Immature natural killer cell (primary cell): ENCODE measurements around the gene TLK2. TPM values are rescaled to one million over a fixed set of nuclear protein-coding genes. Genes with fewer than 3 reads are reported as not detected.
"Not testable (repeated sequence)": the region's sequence is repeated elsewhere in the genome, so short reads cannot be mapped to it uniquely, and the experiment has no call there.

Source experiments
- DNase-seq, 3 donors: peaks; one replicate each; pipeline ENCODE4 v3.0.0; 2022; ENCODE audit warnings: mixed read lengths in 1 of 3
- H3K27ac Mint-ChIP-seq, 6 donors: one replicate each; pipeline ENCODE4 v1.8.0; 2020; ENCODE audit warnings: mixed read lengths in 6 of 6, mild to moderate bottlenecking in 5 of 6, inconsistent platforms in 4 of 6, moderate library complexity in 3 of 6
- H3K27me3 Mint-ChIP-seq, 3 donors: one replicate each; pipeline ENCODE4 v1.8.0; 2020 to 2021; ENCODE audit warnings: low read depth in 3 of 3, mild to moderate bottlenecking in 3 of 3, mixed read lengths in 3 of 3, moderate library complexity in 3 of 3, inconsistent platforms in 1 of 3
- H3K36me3 Mint-ChIP-seq, 3 donors: one replicate each; pipeline ENCODE4 v1.8.0; 2020; ENCODE audit warnings: mixed read lengths in 3 of 3, inconsistent platforms in 2 of 3, mild to moderate bottlenecking in 2 of 3
- H3K4me1 Mint-ChIP-seq, 2 donors: one replicate each; pipeline ENCODE4 v1.8.0; 2020; ENCODE audit warnings: inconsistent platforms in 2 of 2, mild to moderate bottlenecking in 2 of 2, mixed read lengths in 2 of 2, moderate library complexity in 1 of 2
- H3K4me3 Mint-ChIP-seq, 5 donors: one replicate each; pipeline ENCODE4 v1.8.0; 2020; ENCODE audit warnings: mild to moderate bottlenecking in 5 of 5, mixed read lengths in 5 of 5, inconsistent platforms in 3 of 5, moderate library complexity in 3 of 5
- H3K9me3 Mint-ChIP-seq, 6 donors: one replicate each; pipeline ENCODE4 v1.8.0; 2020; ENCODE audit warnings: mild to moderate bottlenecking in 6 of 6, mixed read lengths in 6 of 6, inconsistent platforms in 4 of 6, moderate library complexity in 3 of 6
- polyA plus RNA-seq, 3 donors: library from polyadenylated mRNA; unstranded; fragments of 300-500 nt; fragmentation: Illumina TruSeq; gene quantifications; one replicate each; pipeline ENCODE4 v1.2.3, GENCODE V29; 2021

The TLK2 gene
- polyA plus RNA-seq, 3 donors from 2014 or later: 6.4 to 19.7 (median 6.6) TPM

DNA sequence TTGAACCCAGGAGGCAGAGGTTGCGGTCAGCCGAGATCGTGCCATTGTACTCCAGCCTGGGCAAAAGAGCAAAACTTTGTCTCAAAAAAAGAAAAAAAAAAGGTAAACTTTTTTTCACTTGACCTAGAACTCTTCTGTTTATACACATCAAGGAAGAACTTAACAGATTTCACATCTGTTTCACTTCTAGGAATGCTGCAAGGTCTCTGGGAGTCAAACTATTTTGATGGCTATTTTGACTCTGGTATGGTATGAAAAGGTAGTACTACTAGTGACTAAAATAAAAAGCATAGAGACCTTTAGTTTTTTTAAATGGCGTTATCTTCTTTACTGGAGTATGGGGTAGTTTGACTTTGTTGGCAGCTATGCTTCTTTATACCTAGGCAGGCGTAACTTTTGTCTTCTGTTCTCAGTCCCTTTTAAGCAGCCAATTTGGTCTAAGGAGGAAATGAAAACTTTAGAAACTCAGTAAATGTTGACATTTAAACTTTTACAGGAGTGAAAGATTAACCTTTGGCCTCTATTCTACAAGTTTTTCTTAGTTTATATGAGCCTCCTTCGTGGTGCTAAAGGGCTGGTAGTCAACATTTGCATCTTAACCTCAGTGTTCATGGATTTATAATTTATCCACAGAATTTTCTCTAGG is 28.7 kb downstream of the TLK2 start:
- Mint-ChIP-seq H3K27ac (peak overlapping the region in 3 of 6 donors; percentile 4 to 62 (median 18)), H3K4me1 (peaks cover 47 to 71% of the 10 kb centered on the region in 2 donors)
- not testable (repeated sequence) for H3K9me3 Mint-ChIP-seq, H3K4me3 Mint-ChIP-seq, H3K36me3 Mint-ChIP-seq, H3K27me3 Mint-ChIP-seq, DNase-seq

DNA sequence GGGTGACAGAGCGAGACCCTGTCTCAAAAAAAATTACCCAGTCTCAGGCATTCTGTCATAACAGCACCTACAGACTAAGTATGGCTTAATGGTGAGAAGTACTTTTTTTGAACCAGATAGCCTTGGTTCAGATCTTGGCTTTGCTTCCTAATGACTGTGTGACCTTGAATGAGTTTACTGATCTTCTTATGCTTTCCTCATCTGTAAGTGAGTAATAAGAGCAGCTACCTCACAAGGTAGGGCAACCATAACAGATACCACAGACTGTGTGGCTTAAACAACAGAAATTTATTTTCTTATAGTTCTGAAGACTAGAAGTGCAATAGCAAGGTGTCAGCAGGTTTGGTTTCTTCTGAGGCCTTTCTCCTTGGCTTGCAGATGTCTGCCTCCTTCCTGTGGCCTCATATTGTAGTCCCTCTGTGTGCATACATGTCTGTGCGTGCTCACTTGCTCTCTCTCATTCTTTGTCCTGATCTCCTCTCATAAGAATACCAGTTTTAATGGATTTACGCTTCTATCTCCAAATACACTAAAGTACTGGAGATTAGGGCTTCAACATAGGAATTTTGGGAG is 31.7 kb downstream of the TLK2 start:
- DNase-seq, H3K4me3 Mint-ChIP-seq, H3K36me3 Mint-ChIP-seq, H3K9me3 Mint-ChIP-seq, H3K27me3 Mint-ChIP-seq: not testable (repeated sequence)
- Mint-ChIP-seq H3K4me1 (peaks cover 55 to 76% of the 10 kb centered on the region in 2 donors), H3K27ac (peak overlapping the region; percentile 17 to 83 (median 74))

GRCh38 chr17:62511014-62511413 is 32.4 kb downstream of the TLK2 start:
- Mint-ChIP-seq H3K4me1 (peaks cover 49 to 76% of the 10 kb centered on the region in 2 donors), H3K27ac (peak overlapping the region in 4 of 6 donors; percentile 13 to 62 (median 46)), H3K4me3 (peak overlapping the region in 1 of 5 donors; percentile 6)
- not testable (repeated sequence) for DNase-seq, H3K9me3 Mint-ChIP-seq, H3K27me3 Mint-ChIP-seq, H3K36me3 Mint-ChIP-seq

DNA sequence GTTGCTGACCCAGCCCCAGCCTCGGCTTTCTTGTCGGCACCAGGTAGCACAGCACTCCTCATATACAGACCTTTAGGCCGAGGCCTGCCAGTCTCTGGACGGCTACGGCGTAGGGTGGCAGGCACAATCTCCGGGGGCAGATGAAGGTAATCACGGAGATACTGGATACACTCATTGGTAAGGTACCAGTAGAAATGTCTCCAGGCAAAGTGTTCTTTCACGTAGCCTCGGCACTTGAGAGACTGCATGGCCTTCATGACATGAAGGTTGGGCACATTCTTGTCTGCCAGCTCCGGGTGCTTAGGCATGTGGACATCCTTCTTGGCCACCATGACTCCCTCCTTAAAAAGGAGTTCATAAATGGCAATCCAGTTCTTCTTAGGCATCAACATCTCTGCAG is 37.8 kb downstream of the TLK2 start:
- not testable (repeated sequence) for H3K27me3 Mint-ChIP-seq, H3K36me3 Mint-ChIP-seq, H3K4me3 Mint-ChIP-seq, H3K27ac Mint-ChIP-seq, DNase-seq, H3K9me3 Mint-ChIP-seq
- peaks cover 25 to 42% of the 10 kb centered on the region in 2 donors for H3K4me1 Mint-ChIP-seq

DNA sequence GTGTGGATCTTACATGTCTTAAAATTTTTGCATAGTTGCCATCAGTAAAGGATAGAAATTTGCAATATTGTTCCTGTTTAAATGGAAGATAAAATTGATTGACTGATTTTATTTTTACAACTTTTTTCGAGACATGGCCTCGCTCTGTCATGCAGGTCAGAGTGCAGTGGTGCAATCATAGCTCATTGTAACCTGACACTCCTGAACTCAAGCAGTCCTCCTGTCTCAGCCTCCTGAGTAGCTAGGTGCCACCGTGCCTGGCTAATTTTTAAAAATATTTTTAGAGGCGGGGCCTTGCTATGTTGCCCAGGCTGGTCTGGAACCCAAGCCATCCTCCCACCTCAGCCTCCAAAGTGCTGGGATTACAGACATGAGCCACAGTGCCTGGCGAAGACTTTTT is 42.7 kb downstream of the TLK2 start:
- H3K4me1 Mint-ChIP-seq: peaks cover 5 to 12% of the 10 kb centered on the region in 2 donors
- not testable (repeated sequence) for H3K4me3 Mint-ChIP-seq, DNase-seq, H3K27ac Mint-ChIP-seq, H3K9me3 Mint-ChIP-seq, H3K27me3 Mint-ChIP-seq, H3K36me3 Mint-ChIP-seq

DNA sequence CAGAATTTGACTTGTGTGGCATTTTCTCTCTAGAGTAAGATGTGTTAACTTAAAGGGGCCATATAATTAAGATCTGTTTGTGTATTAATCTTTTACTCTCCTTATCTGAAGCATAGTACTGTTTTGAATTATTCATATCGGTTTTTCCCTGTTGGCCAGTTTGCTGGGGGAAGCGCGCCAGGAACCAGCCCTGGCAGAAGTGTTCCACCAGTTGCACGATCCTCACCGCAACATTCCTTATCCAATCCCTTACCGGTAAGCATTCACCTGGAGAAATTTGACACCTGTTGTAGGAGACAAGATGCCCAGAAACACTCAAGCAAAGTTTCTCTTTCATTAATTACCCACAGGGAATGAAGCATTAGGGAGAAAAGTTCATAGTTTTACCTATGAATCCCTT is 45.5 kb downstream of the TLK2 start:
- peaks cover 3 to 15% of the 10 kb centered on the region in 2 donors for H3K4me1 Mint-ChIP-seq
- not testable (repeated sequence) for H3K4me3 Mint-ChIP-seq, H3K27ac Mint-ChIP-seq, DNase-seq, H3K9me3 Mint-ChIP-seq, H3K36me3 Mint-ChIP-seq, H3K27me3 Mint-ChIP-seq

GRCh38 chr17:62525317-62525716 is 46.7 kb downstream of the TLK2 start:
- H3K36me3 Mint-ChIP-seq, H3K9me3 Mint-ChIP-seq, H3K4me3 Mint-ChIP-seq, DNase-seq, H3K27me3 Mint-ChIP-seq, H3K27ac Mint-ChIP-seq, H3K4me1 Mint-ChIP-seq: not testable (repeated sequence)

- H3K4me3 Mint-ChIP-seq, H3K27me3 Mint-ChIP-seq, H3K9me3 Mint-ChIP-seq, DNase-seq: not testable (repeated sequence)
- Mint-ChIP-seq H3K27ac (peak overlapping the region in 1 of 6 donors; percentile 17), H3K36me3 (peaks cover 0 to 14% (median 9%) of the 10 kb centered on the region in 3 donors), H3K4me1 (peaks cover 3 to 30% of the 10 kb centered on the region in 2 donors)
Observed at GRCh38 chr17:62530936-62531335, 52.3 kb downstream of the TLK2 start.

GRCh38 chr17:62536557-62536956 is 57.9 kb downstream of the TLK2 start:
- H3K27ac Mint-ChIP-seq, DNase-seq, H3K4me3 Mint-ChIP-seq, H3K9me3 Mint-ChIP-seq, H3K27me3 Mint-ChIP-seq: not testable (repeated sequence)
- Mint-ChIP-seq H3K36me3 (peaks cover 15 to 23% (median 16%) of the 10 kb centered on the region in 3 donors), H3K4me1 (peaks cover 8 to 15% of the 10 kb centered on the region in 2 donors)

GRCh38 chr17:62541073-62541472 is 62.4 kb downstream of the TLK2 start:
- H3K27me3 Mint-ChIP-seq, H3K4me3 Mint-ChIP-seq, DNase-seq, H3K9me3 Mint-ChIP-seq: not testable (repeated sequence)
- Mint-ChIP-seq H3K27ac (peak overlapping the region in 1 of 6 donors; percentile 56), H3K4me1 (peaks cover 14 to 32% of the 10 kb centered on the region in 2 donors), H3K36me3 (peaks cover 20 to 38% (median 27%) of the 10 kb centered on the region in 3 donors)

- H3K9me3 Mint-ChIP-seq, H3K4me3 Mint-ChIP-seq, DNase-seq, H3K27me3 Mint-ChIP-seq: not testable (repeated sequence)
- Mint-ChIP-seq H3K4me1 (peaks cover 17 to 41% of the 10 kb centered on the region in 2 donors), H3K27ac (peak overlapping the region in 1 of 6 donors; percentile 3), H3K36me3 (peaks cover 13 to 25% (median 20%) of the 10 kb centered on the region in 3 donors)
Observed at GRCh38 chr17:62543278-62543775, 64.7 kb downstream of the TLK2 start.

- Mint-ChIP-seq H3K4me1 (peaks cover 9 to 35% of the 10 kb centered on the region in 2 donors), H3K36me3 (peaks cover 8 to 16% (median 11%) of the 10 kb centered on the region in 3 donors)
- not testable (repeated sequence) for DNase-seq, H3K4me3 Mint-ChIP-seq, H3K9me3 Mint-ChIP-seq, H3K27ac Mint-ChIP-seq, H3K27me3 Mint-ChIP-seq
Observed at GRCh38 chr17:62546066-62546465, 67.4 kb downstream of the TLK2 start.

- peak; percentile 39 to 55 (median 48) for DNase-seq
- peak overlapping the region; percentile 46 to 87 (median 76) for H3K4me3 Mint-ChIP-seq
- not testable (repeated sequence) for H3K9me3 Mint-ChIP-seq, H3K36me3 Mint-ChIP-seq, H3K4me1 Mint-ChIP-seq, H3K27me3 Mint-ChIP-seq
- peak overlapping the region; percentile 65 to 97 (median 91) for H3K27ac Mint-ChIP-seq
Observed at GRCh38 chr17:62552851-62553659, 74.4 kb downstream of the TLK2 start.

DNA sequence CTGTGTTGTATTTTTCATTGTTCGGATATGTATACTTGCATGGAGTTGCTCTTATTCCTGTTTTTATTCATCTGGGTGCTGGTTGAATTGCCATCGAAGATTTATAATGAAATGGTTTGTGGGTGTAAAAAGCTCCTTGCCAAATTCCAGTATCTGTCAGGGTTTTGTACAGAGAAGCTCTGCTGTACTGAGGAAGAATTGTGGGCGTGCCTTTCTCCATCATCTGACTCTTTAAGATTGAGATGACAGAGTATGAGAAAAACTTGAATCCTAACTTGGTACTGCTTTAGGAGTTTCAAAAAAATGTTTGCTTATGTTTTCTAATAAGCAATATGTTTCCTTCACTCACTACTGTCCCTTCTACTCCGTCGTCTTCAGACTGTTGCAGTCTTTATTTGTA is 78.9 kb downstream of the TLK2 start:
- peaks cover 5 to 15% of the 10 kb centered on the region in 2 donors for H3K4me1 Mint-ChIP-seq
- not testable (repeated sequence) for H3K4me3 Mint-ChIP-seq, DNase-seq, H3K27me3 Mint-ChIP-seq, H3K9me3 Mint-ChIP-seq
- peaks cover 4 to 16% (median 11%) of the 10 kb centered on the region in 3 donors for H3K36me3 Mint-ChIP-seq
- H3K27ac Mint-ChIP-seq: peak overlapping the region in 1 of 6 donors; percentile 39
